Measurements from ENCODE around the gene MT3.

DNA sequence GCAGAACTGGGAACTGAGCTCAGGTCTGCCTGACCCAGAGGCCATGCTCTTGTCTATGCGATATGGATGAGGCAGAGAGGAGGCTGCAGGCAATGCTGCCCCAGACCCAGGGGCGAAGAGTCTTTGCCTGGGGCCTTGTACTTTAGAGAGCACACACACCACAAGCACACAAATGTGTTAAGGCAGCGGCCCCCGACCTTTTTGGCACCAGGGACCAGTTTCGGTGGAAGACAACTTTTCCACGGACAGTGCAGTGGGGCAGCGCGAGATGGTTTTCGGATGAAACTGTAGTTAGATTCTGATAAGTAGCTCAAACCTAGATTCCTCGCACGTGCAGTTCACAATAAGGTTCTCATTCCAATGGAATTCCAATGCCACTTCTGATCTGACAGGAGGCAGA is 17.8 kb upstream of the MT3 start:
- TF ChIP-seq GABPB1 (CRISPR knock-in tag; IDR thresholded peaks at IDR 0.05): no peak
- TF ChIP-seq, protein P1, sequence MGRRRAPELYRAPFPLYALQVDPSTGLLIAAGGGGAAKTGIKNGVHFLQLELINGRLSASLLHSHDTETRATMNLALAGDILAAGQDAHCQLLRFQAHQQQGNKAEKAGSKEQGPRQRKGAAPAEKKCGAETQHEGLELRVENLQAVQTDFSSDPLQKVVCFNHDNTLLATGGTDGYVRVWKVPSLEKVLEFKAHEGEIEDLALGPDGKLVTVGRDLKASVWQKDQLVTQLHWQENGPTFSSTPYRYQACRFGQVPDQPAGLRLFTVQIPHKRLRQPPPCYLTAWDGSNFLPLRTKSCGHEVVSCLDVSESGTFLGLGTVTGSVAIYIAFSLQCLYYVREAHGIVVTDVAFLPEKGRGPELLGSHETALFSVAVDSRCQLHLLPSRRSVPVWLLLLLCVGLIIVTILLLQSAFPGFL (CRISPR knock-in tag; IDR thresholded peaks at IDR 0.05; ENCODE audit: borderline replicate concordance): no peak
- TF ChIP-seq FOXK1 (CRISPR knock-in tag; IDR thresholded peaks at IDR 0.05): no peak
- TF ChIP-seq ATF3 (CRISPR knock-in tag; conservative IDR thresholded peaks at IDR 0.05): no peak
- TF ChIP-seq, protein P2, sequence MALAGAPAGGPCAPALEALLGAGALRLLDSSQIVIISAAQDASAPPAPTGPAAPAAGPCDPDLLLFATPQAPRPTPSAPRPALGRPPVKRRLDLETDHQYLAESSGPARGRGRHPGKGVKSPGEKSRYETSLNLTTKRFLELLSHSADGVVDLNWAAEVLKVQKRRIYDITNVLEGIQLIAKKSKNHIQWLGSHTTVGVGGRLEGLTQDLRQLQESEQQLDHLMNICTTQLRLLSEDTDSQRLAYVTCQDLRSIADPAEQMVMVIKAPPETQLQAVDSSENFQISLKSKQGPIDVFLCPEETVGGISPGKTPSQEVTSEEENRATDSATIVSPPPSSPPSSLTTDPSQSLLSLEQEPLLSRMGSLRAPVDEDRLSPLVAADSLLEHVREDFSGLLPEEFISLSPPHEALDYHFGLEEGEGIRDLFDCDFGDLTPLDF (CRISPR knock-in tag; IDR thresholded peaks at IDR 0.05): no peak
- no peak for TF ChIP-seq NR3C1 (CRISPR knock-in tag; conservative IDR thresholded peaks at IDR 0.05; ENCODE audit: low read depth)
- TF ChIP-seq CTCF (IDR thresholded peaks at IDR 0.05): no peak
